Testis (tissue), 2 donors: Measurements from ENCODE around the gene RAPGEF4.

ENCODE experiments used
- CTCF ChIP-seq, 3 experiments: fragments of 450-650 bp in 2 of 3; fragments of 200-600 bp in 1 of 3; sonication (generic) in 1 of 3; IDR thresholded peaks; one replicate each; pipeline ENCODE4 v1.5.1; 2016 to 2019; ENCODE audit warnings: antibody characterized with exemption in 3 of 3, mild to moderate bottlenecking in 2 of 3, moderate library complexity in 1 of 3
- POLR2A ChIP-seq: fragments of 450-650 bp; IDR thresholded peaks from one replicate; pipeline ENCODE4 v1.6.1; 2017; ENCODE audit warnings: antibody characterized with exemption, mild to moderate bottlenecking, moderate library complexity

GRCh38 chr2:172842511-172843265, 107.0 kb downstream of the RAPGEF4 start:
- TF ChIP-seq POLR2A (no peak), CTCF (IDR thresholded peaks at IDR 0.05) (no peak)
